Measurements from ENCODE around the gene C5orf15.

Gene C5orf15

GRCh38 chr5:133968204-133968980, at the start of gene C5orf15:
C5orf15 (minus strand) TSS chr5:133968625; CDS start chr5:133968584, 41 bp downstream.
- DNase-seq, result peak; percentile 92

- DNase-seq, result no peak
These were observed 39.9 kb upstream of the C5orf15 start for GRCh38 chr5:134008266-134008749.

- peak; percentile 39 for DNase-seq
These were observed 39.3 kb upstream of the C5orf15 start for GRCh38 chr5:134007581-134008265.

GRCh38 chr5:134006115-134006514, 37.7 kb upstream of the C5orf15 start:
- DNase-seq, result no peak

GRCh38 chr5:134005417-134006061, 37.1 kb upstream of the C5orf15 start:
- DNase-seq, result peak; percentile 39

- DNase-seq, result peak; percentile 72
These were observed 36.4 kb upstream of the C5orf15 start, which contains the start of gene VDAC1 for GRCh38 chr5:134004626-134005416. VDAC1 (minus strand) TSS chr5:134004975; CDS start chr5:133993012, 11,963 bp downstream.

GRCh38 chr5:134003817-134004625, 35.6 kb upstream of the C5orf15 start:
- DNase-seq, result peak; percentile 51

GRCh38 chr5:134003064-134003816, 34.8 kb upstream of the C5orf15 start:
- no peak for DNase-seq

- DNase-seq, result no peak
These were observed 33.7 kb upstream of the C5orf15 start for GRCh38 chr5:134001938-134002731.

GRCh38 chr5:134000696-134001453, 32.5 kb upstream of the C5orf15 start:
- DNase-seq, result no peak

GRCh38 chr5:134000091-134000511, 31.7 kb upstream of the C5orf15 start:
- DNase-seq, result no peak

GRCh38 chr5:133998807-133999206, 30.4 kb upstream of the C5orf15 start:
- DNase-seq, result no peak

- DNase-seq, result no peak
These were observed 29.6 kb upstream of the C5orf15 start for GRCh38 chr5:133998042-133998441.

- DNase-seq, result no peak
These were observed 28.3 kb upstream of the C5orf15 start for GRCh38 chr5:133996683-133997252.

GRCh38 chr5:133995883-133996563, 27.6 kb upstream of the C5orf15 start:
- no peak for DNase-seq

GRCh38 chr5:133995341-133995740, 26.9 kb upstream of the C5orf15 start:
- no peak for DNase-seq

GRCh38 chr5:133994990-133995333, 26.5 kb upstream of the C5orf15 start:
- no peak for DNase-seq

GRCh38 chr5:133994297-133994989, 26.0 kb upstream of the C5orf15 start:
- no peak for DNase-seq
